Measurements from ENCODE around the gene UHMK1.

GRCh38 chr1:162497723-162498495 is at the start of gene UHMK1:
- no peak for TF ChIP-seq FOXK2 (IDR thresholded peaks at IDR 0.05)
- TF ChIP-seq SUZ12 (IDR thresholded peaks at IDR 0.05) = no peak
- no peak for TF ChIP-seq BHLHE40 (IDR thresholded peaks at IDR 0.05; ENCODE audit: borderline replicate concordance)
- TF ChIP-seq FOXM1 (IDR thresholded peaks at IDR 0.05; ENCODE audit: borderline replicate concordance) = no peak
- TF ChIP-seq TARDBP (IDR thresholded peaks at IDR 0.05) = no peak
- TF ChIP-seq LEF1 (IDR thresholded peaks at IDR 0.05; ENCODE audit: borderline replicate concordance) = no peak
- TF ChIP-seq SP1 (IDR thresholded peaks at IDR 0.05) = no peak
- TF ChIP-seq ELF4 (IDR thresholded peaks at IDR 0.05) = peak; percentile 69
- TF ChIP-seq HDGF (IDR thresholded peaks at IDR 0.05; ENCODE audit: borderline replicate concordance) = no peak
- TF ChIP-seq ZNF384 (IDR thresholded peaks at IDR 0.05) = no peak
- TF ChIP-seq PKNOX1 (IDR thresholded peaks at IDR 0.05) = no peak
- TF ChIP-seq FOXA1 (IDR thresholded peaks at IDR 0.05) = no peak

Data from HEK293T (cell line).